Measurements from ENCODE around the gene ALG9.

- TF ChIP-seq MAX (IDR thresholded peaks at IDR 0.05) (no peak), RAD21 (IDR thresholded peaks at IDR 0.05; ENCODE audit: low read depth) (no peak), EP300 (IDR thresholded peaks at IDR 0.05; ENCODE audit: borderline replicate concordance) (no peak), USF1 (IDR thresholded peaks at IDR 0.05) (no peak), CEBPB (IDR thresholded peaks at IDR 0.05) (no peak), FOXM1 (IDR thresholded peaks at IDR 0.05; ENCODE audit: borderline replicate concordance, low read depth) (no peak), NFIC (IDR thresholded peaks at IDR 0.05) (no peak), TAF1 (IDR thresholded peaks at IDR 0.05; ENCODE audit: low read depth) (no peak), YY1 (IDR thresholded peaks at IDR 0.05; ENCODE audit: low read depth) (no peak), EGR1 (IDR thresholded peaks at IDR 0.05) (no peak), REST (IDR thresholded peaks at IDR 0.05; ENCODE audit: low read depth) (no peak), CREB1 (IDR thresholded peaks at IDR 0.05; ENCODE audit: low read depth) (no peak), TCF12 (IDR thresholded peaks at IDR 0.05; ENCODE audit: low read depth) (no peak)
These were observed 52.1 kb downstream of the ALG9 start for GRCh38 chr11:111819161-111819828.

All from Ishikawa (cell line).